ENCODE data around the gene SCO2.

DNA sequence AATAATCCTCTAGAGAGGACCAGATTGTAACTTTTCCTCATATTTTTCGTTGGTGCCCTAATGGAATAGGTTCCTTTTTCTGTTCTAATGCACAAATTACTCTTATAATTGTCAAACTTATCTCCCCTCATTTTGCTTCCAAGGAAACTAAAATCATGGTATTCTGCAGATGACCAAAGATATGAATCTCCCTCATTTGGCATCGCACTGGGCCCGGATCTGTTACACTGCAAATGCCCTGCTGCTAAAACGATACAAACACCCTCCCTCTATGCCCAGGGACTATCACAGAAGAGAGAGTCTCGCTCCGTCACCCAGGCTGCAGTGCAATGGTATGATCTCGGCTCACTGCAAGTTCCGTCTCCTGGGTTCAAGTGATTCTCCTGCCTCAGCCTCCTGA is 27.9 kb upstream of the SCO2 start:
- TF ChIP-seq, protein P1, sequence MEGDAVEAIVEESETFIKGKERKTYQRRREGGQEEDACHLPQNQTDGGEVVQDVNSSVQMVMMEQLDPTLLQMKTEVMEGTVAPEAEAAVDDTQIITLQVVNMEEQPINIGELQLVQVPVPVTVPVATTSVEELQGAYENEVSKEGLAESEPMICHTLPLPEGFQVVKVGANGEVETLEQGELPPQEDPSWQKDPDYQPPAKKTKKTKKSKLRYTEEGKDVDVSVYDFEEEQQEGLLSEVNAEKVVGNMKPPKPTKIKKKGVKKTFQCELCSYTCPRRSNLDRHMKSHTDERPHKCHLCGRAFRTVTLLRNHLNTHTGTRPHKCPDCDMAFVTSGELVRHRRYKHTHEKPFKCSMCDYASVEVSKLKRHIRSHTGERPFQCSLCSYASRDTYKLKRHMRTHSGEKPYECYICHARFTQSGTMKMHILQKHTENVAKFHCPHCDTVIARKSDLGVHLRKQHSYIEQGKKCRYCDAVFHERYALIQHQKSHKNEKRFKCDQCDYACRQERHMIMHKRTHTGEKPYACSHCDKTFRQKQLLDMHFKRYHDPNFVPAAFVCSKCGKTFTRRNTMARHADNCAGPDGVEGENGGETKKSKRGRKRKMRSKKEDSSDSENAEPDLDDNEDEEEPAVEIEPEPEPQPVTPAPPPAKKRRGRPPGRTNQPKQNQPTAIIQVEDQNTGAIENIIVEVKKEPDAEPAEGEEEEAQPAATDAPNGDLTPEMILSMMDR (IDR thresholded peaks at IDR 0.05 in 8 of 11, conservative IDR thresholded peaks at IDR 0.05 in 3 of 11) = no peak
- no peak for TF ChIP-seq POLR2A (IDR thresholded peaks at IDR 0.05)
- no peak for TF ChIP-seq POLR2AphosphoS5 (IDR thresholded peaks at IDR 0.05)
